HepG2 (cell line): ENCODE data around the gene TXNDC11. TPM values are rescaled to one million over a fixed set of nuclear protein-coding genes. Genes with fewer than 3 reads are reported as not detected.
A peak's percentile ranks its signal among the peaks of the same experiment; 100 is the strongest.

ENCODE experiments used
- CHCHD3 ChIP-seq: sonication (generic); formaldehyde crosslinking; IDR thresholded peaks from 2 replicates; pipeline ENCODE4 v1.8.0; 2022; ENCODE audit warnings: mild to moderate bottlenecking, missing genetic modification reagents, moderate library complexity
- IKZF4 ChIP-seq: sonication (generic); formaldehyde crosslinking; IDR thresholded peaks from 2 replicates; pipeline ENCODE4 v1.5.1; 2020; ENCODE audit warnings: borderline replicate concordance, mild to moderate bottlenecking, low read depth, missing genetic modification reagents; ENCODE audit errors: not compliant biosample characterization
- MBD4 ChIP-seq: IDR thresholded peaks from 2 replicates; pipeline ENCODE4 v1.6.1; 2012; ENCODE audit warnings: low read length, inconsistent platforms, borderline replicate concordance
- NCOA5 ChIP-seq: sonication (generic); formaldehyde crosslinking; IDR thresholded peaks from 2 replicates; pipeline ENCODE4 v1.4.0; 2020; ENCODE audit warnings: missing genetic modification reagents
- NR3C1 ChIP-seq: sonication (generic); formaldehyde crosslinking; IDR thresholded peaks from 2 replicates; pipeline ENCODE4 v1.4.0; 2020; ENCODE audit warnings: missing genetic modification reagents
- PCBP1 ChIP-seq: fragments of 200-400 bp; formaldehyde crosslinking; IDR thresholded peaks from 2 replicates; pipeline ENCODE4 v1.6.1; 2017; ENCODE audit warnings: mild to moderate bottlenecking, low read depth, low read length, borderline replicate concordance
- RCOR2 ChIP-seq: IDR thresholded peaks from 2 replicates; pipeline ENCODE4 v1.6.1; 2016; ENCODE audit warnings: missing biosample characterization, missing genetic modification reagents
- REPIN1 ChIP-seq: sonication (generic); formaldehyde crosslinking; IDR thresholded peaks from 2 replicates; pipeline ENCODE4 v1.8.0; 2022; ENCODE audit warnings: missing genetic modification reagents, low read depth, mild to moderate bottlenecking, borderline replicate concordance
- SMAD1 ChIP-seq: sonication (generic); formaldehyde crosslinking; IDR thresholded peaks from 2 replicates; pipeline ENCODE4 v1.4.0; 2020; ENCODE audit warnings: missing genetic modification reagents, low read depth, mild to moderate bottlenecking, borderline replicate concordance
- SMYD3 ChIP-seq: sonication (generic); formaldehyde crosslinking; IDR thresholded peaks from 2 replicates; pipeline ENCODE4 v1.8.1; 2023; ENCODE audit warnings: mild to moderate bottlenecking, missing genetic modification reagents
- SP5 ChIP-seq: IDR thresholded peaks from 2 replicates; pipeline ENCODE4 v1.6.1; 2016; ENCODE audit warnings: low read depth, borderline replicate concordance
- U2AF2 ChIP-seq: fragments of 200-400 bp; formaldehyde crosslinking; IDR thresholded peaks from 2 replicates; pipeline ENCODE4 v1.6.1; 2017; ENCODE audit warnings: low read depth, mild to moderate bottlenecking, low read length
- WIZ ChIP-seq: sonication (generic); formaldehyde crosslinking; IDR thresholded peaks from 2 replicates; pipeline ENCODE4 v1.5.1; 2020; ENCODE audit warnings: mild to moderate bottlenecking, missing genetic modification reagents
- ZFP1 ChIP-seq: IDR thresholded peaks from 2 replicates; pipeline ENCODE4 v1.6.1; 2016
- ZFP82 ChIP-seq: sonication (generic); formaldehyde crosslinking; IDR thresholded peaks from 2 replicates; pipeline ENCODE4 v1.5.1; 2020; ENCODE audit warnings: mild to moderate bottlenecking, missing genetic modification reagents, borderline replicate concordance
- ZNF263 ChIP-seq: sonication (generic); formaldehyde crosslinking; IDR thresholded peaks from 2 replicates; pipeline ENCODE4 v1.4.0; 2020; ENCODE audit warnings: missing genetic modification reagents
- ZNF296 ChIP-seq: sonication (generic); formaldehyde crosslinking; conservative IDR thresholded peaks from 2 replicates; pipeline ENCODE4 v1.5.0; 2020; ENCODE audit warnings: mild to moderate bottlenecking, missing genetic modification reagents
- ZNF563 ChIP-seq: sonication (generic); formaldehyde crosslinking; IDR thresholded peaks from 2 replicates; pipeline ENCODE4 v1.8.0; 2022; ENCODE audit warnings: mild to moderate bottlenecking, moderate library complexity, missing genetic modification reagents
- ZNF773 ChIP-seq: sonication (generic); formaldehyde crosslinking; IDR thresholded peaks from 2 replicates; pipeline ENCODE4 v1.4.0; 2020; ENCODE audit warnings: missing genetic modification reagents, borderline replicate concordance
- ZNF792 ChIP-seq: IDR thresholded peaks from 2 replicates; pipeline ENCODE4 v1.6.1; 2016
- ZSCAN25 ChIP-seq: sonication (generic); formaldehyde crosslinking; IDR thresholded peaks from 2 replicates; pipeline ENCODE4 v1.8.0; 2022; ENCODE audit warnings: mild to moderate bottlenecking, missing genetic modification reagents
- polyA plus RNA-seq, 8 experiments: library from polyadenylated mRNA; depleted of rRNA in 3 of 8; stranded (reverse) in 7 of 8; unstranded in 1 of 8; fragments of >200 nt; fragmentation: Illumina TruSeq in 4 of 8; extraction: Trizol in 4 of 8; gene quantifications; 2 replicates each; pipeline versions ENCODE4 v1.2.1 to v1.2.3, GENCODE V29; 2011 to 2016; ENCODE audit warnings: low read depth in 4 of 8, missing spikeins in 1 of 8, mixed read lengths in 1 of 8; ENCODE audit not compliant: insufficient read depth in 1 of 8
- total RNA-seq, 5 experiments: library from RNA; depleted of rRNA; stranded (reverse); fragments of >200 nt; fragmentation: Illumina TruSeq; extraction: Trizol; gene quantifications; 2 replicates each; pipeline ENCODE4 v1.2.3, GENCODE V29; 2016; ENCODE audit warnings: low read depth in 1 of 5
- TF ChIP-seq, protein P1 (sequence below): sonication (generic); formaldehyde crosslinking; conservative IDR thresholded peaks from 2 replicates; pipeline ENCODE4 v1.8.1; 2023; ENCODE audit warnings: missing genetic modification reagents
- TF ChIP-seq, protein P2 (sequence below): sonication (generic); formaldehyde crosslinking; IDR thresholded peaks from 2 replicates; pipeline ENCODE4 v1.8.0; 2022; ENCODE audit warnings: mild to moderate bottlenecking, missing genetic modification reagents, moderate library complexity
- TF ChIP-seq, protein P3 (sequence below): sonication (generic); formaldehyde crosslinking; IDR thresholded peaks from 2 replicates; pipeline ENCODE4 v1.5.0; 2020; ENCODE audit warnings: missing genetic modification reagents, mild to moderate bottlenecking, borderline replicate concordance
- TF ChIP-seq, protein P4 (sequence below): sonication (generic); formaldehyde crosslinking; IDR thresholded peaks from 2 replicates; pipeline ENCODE4 v1.8.0; 2022; ENCODE audit warnings: missing genetic modification reagents, low read depth, mild to moderate bottlenecking, borderline replicate concordance

Gene TXNDC11
- total and polyA plus RNA-seq, 2 of the 13 experiments (the other 11 are each of a cell fraction or from before 2014, with no cell fraction given), result 74.9 to 123 TPM

DNA sequence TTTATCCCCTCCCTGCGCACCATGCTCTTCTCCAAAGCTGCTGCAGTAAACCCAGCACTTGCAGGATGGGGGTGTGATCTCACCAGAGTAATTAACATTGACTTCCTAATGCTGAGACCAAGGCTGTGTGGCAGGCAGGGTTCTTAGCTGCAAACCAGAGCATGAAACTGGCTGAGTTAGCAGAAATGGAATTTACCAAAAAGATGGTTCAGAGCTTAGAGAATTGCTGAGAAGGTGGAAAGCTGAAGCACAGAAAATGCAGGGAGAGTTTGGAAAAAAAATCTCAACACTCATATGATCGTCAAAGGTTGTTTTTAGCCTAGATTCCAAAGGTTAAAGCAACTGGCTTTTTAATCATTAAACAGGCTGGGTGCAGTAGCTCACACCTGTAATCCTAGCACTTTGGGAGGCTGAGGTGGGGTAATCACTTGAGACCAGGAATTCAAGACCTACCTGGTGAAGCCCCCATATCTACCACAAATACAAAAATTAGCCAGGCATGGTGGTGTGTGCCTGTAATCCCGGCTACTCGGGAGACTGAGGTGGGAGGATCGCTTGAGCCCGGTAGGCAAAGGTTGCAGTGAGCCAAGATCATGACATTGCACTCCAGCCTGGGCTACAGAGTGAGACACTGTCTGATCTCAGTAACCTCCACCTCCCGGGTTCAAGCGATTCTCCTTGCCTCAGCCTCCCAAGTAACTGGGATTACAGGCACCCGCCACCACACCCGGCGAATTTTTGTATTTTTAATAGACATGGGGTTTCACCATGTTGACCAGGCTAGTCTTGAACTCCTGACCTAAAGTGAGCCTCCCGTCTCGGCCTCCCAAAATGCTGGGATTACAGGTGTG is 6.0 kb upstream of the TXNDC11 start (continued):
- TF ChIP-seq REPIN1 (no peak; the same call in 1 of the 2 replicates), ZFP1 (CRISPR knock-in tag) (no peak; the same call in none of the 2 replicates), ZNF263 (CRISPR knock-in tag) (no peak), ZNF296 (no peak), SMAD1 (CRISPR knock-in tag) (peak; percentile 77; the same call in 1 of the 2 replicates), NCOA5 (CRISPR knock-in tag) (peak; percentile 22; the same call in 1 of the 2 replicates), RCOR2 (CRISPR knock-in tag) (peak; percentile 84), ZNF792 (no peak), CHCHD3 (no peak), ZSCAN25 (CRISPR knock-in tag) (no peak), IKZF4 (CRISPR knock-in tag) (no peak), ZFP82 (CRISPR knock-in tag) (no peak), MBD4 (no peak; the same call in 1 of the 2 replicates), ZNF773 (CRISPR knock-in tag) (no peak; the same call in 1 of the 2 replicates), SMYD3 (no peak), PCBP1 (no peak), U2AF2 (peak; percentile 91), ZNF563 (CRISPR knock-in tag) (no peak; the same call in 1 of the 2 replicates), SP5 (CRISPR knock-in tag) (no peak), WIZ (no peak; the same call in 1 of the 2 replicates), NR3C1 (no peak)
- TF ChIP-seq, protein P1, sequence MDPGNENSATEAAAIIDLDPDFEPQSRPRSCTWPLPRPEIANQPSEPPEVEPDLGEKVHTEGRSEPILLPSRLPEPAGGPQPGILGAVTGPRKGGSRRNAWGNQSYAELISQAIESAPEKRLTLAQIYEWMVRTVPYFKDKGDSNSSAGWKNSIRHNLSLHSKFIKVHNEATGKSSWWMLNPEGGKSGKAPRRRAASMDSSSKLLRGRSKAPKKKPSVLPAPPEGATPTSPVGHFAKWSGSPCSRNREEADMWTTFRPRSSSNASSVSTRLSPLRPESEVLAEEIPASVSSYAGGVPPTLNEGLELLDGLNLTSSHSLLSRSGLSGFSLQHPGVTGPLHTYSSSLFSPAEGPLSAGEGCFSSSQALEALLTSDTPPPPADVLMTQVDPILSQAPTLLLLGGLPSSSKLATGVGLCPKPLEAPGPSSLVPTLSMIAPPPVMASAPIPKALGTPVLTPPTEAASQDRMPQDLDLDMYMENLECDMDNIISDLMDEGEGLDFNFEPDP, result no peak
- TF ChIP-seq, protein P2, sequence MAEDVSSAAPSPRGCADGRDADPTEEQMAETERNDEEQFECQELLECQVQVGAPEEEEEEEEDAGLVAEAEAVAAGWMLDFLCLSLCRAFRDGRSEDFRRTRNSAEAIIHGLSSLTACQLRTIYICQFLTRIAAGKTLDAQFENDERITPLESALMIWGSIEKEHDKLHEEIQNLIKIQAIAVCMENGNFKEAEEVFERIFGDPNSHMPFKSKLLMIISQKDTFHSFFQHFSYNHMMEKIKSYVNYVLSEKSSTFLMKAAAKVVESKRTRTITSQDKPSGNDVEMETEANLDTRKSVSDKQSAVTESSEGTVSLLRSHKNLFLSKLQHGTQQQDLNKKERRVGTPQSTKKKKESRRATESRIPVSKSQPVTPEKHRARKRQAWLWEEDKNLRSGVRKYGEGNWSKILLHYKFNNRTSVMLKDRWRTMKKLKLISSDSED (CRISPR knock-in tag), result no peak
- TF ChIP-seq, protein P3, sequence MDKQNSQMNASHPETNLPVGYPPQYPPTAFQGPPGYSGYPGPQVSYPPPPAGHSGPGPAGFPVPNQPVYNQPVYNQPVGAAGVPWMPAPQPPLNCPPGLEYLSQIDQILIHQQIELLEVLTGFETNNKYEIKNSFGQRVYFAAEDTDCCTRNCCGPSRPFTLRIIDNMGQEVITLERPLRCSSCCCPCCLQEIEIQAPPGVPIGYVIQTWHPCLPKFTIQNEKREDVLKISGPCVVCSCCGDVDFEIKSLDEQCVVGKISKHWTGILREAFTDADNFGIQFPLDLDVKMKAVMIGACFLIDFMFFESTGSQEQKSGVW, result no peak
- TF ChIP-seq, protein P4, sequence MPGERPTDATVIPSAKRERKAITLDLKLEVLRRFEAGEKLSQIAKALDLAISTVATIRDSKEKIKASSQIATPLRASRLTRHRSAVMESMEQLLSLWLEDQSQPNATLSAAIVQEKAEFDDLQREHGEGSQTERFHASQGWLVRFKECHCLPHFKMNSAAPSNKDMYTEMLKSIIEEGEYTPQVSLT (CRISPR knock-in tag), result no peak
